GM19240 (cell line): ENCODE data around the gene IL1RAPL1.

ENCODE experiments used
- DNase-seq: peaks from one replicate; pipeline ENCODE4 v3.0.0; 2011; ENCODE audit warnings: low spot score; ENCODE audit not compliant: insufficient read length

IL1RAPL1 gene

DNA sequence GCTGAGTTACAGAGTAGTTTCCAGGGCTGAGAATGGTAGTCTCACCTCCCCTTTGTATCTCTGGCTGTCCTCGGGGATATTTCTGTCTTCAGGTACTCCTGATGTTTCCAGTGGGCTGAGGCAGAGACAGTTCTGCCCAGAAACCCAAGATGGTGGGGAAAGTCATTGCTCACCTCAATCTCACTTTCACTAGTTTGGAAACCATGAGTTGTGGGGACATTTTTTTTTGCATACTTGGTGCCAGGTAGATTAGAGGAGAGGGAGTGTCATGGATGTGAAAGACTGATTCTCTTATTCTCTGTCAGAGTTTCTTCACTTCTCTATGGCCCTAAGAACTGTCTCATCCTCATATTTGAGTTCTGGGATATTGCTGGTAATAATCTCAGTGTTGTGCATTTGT lies 919.5 kb downstream of the IL1RAPL1 start:
- no peak for DNase-seq

DNA sequence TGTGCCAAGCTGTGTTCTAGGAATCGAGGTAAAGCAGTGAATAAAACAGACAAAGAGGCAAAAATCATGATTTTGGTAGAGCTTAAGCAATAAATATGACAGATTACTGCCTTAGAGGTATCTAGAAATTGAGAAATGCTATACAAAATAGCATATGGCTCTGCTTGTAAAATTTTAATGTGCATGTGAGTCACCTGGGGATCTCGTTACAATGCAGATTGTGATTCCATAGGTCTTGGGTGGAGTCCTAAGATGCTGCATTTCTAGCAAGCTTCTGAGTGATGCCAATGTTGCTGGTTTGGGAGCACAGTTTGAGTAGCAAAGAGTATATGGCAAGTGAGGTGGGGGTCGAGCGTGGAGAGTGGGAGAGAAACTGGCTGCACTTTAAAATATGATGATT lies 930.9 kb downstream of the IL1RAPL1 start:
- no peak for DNase-seq

DNA sequence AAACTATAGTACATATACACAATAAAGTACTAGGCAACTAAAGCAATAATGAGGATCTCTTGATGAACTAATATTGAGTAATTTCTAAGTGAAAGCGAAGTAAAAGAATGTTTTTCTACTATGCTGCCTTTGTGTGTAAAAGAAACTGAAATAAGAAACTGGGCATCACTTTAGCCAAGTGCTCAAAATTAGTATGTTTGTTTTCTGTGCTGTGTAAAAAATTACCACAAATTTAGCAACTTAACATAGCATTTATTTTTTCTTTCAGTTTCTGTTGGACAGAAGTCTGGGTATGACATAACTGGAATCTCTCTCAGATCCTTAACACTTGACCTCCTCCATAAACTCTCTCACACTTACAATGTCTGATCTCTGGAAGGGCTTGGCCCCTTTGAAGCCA lies 941.0 kb downstream of the IL1RAPL1 start:
- no peak for DNase-seq

DNA sequence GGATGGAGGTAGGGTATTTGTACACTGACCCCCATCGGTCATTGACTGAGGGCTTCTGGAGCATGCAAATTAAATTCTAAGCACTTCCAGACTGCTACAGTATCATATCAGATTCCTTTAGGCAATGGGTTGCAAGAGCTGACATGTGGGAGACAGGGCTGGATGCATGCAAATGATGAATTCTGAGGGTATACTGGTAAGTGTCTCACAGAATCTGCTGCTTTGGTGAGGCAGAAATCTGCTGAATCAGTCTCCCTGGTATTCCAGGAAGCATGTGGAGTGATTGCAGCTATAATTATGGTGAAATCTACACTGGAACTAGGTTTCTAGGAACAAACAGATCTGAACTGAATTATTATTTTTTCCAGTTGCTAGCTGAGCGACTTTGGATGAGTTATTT lies 943.3 kb downstream of the IL1RAPL1 start:
- DNase-seq: no peak

DNA sequence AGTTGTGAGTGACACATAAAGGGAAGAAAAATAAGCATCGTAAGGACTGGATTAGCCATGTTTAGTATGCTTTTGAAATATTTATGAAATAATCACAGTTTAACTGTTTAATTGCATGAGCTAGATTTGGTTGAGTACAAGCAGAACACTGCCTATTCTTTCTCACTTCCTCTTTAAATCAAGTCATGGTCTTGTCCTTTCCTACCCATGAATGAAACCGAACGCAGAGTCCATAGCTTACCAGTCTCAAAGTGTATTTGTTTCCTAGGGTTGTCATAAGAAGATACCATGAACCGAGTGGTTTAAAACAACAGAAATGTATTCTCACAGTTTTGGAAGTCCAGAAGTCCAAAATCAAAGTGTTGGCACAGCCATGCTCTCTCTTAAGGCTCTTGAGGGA lies 944.1 kb downstream of the IL1RAPL1 start:
- DNase-seq: no peak

DNA sequence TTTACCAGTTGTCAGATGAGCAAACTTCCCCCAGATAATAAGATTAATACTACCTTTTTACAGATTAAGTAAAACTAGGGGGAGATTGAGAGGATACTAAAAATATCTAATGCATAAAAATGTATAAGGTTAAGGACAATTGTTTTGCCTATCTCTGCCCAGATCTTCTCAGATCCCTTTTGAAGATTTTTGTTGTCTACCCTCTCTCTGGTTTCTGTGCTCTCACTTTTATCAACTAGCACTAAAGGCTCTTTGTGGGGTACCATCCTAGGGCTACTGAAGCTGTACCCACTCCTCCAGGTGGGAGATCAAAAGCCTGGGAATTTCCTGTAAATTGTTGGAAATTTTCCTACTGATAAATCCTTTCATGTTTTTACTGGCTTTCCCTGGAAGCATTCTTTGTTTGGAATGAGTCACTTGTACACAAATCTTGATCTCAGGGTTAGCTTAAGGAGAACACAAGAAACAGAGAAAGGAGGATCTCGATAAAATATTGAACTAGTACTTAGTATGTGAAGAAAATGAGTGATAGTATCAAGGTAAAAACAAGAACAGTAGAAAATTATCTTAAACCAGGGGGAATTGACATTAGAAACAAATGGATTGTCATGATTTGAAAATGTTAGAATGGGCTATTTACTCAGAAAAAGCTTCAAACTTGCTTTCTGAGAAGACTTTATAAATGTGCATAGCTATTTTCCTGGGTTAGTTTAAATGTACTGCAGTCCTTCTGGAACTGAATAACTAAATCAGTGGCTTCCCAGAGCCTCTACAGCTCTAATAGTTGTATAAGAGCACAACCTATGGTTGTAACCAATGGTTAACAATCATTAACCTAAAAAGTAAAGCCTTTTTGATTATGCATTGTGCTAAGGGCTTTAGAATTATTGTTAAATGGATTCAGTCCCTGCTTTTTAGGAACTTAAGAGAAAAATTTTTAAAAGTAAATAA lies 948.2 kb downstream of the IL1RAPL1 start:
- DNase-seq: no peak

DNA sequence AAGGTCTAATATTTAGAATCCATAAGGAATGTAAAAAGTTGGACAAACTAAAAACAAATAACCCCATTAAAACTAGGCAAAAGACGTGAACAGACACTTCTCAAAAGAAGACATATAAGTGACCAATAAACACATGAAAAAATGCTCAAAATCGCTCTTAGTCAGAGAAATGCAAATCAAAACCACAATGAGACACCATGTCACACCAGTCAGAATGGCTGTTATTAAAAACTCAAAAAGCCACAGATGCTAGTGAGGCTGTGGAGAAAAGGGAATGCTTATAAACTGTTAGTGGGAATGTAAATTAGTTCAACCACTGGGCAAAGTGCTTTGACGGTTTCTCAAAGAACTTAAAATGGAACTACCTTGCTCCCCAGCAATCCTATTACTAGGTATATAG lies 953.8 kb downstream of the IL1RAPL1 start:
- no peak for DNase-seq

DNA sequence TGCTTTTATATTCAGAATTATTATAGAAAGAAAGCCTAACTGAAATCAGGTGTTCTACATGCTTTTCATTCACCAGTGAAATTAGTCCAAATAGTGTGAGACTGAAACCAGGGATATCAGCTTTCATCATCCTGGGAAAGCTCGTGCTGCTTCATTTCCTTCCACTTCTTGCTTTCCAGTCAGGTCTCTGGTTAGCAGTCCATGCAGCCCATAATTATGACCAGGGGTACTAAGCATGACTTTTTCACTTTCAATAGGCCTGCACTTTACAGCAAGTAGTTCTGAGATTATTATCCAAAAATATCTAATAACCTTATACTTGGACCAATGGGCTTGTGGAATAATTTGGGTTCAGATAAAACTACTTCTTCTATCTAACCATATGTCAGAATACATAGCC lies 954.9 kb downstream of the IL1RAPL1 start:
- no peak for DNase-seq

DNA sequence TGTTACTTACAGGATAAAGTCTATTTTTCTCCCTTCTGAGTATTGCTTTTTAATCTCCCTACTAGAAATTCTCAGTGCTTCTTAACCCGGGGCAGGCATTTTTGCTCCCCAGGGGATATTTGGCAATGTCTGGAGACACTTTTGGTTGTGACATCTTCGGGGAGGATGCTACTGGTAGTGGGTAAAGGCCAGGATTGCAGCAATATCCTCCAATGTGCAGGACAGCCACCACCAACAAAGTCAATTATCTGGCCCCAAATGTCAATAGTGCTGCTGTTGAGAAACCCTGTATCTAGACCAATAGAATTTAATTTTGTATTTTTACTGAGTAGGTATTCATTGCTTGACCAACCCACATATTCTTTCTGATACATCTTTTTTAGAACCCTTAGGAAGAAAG lies 958.6 kb downstream of the IL1RAPL1 start:
- DNase-seq: no peak

DNA sequence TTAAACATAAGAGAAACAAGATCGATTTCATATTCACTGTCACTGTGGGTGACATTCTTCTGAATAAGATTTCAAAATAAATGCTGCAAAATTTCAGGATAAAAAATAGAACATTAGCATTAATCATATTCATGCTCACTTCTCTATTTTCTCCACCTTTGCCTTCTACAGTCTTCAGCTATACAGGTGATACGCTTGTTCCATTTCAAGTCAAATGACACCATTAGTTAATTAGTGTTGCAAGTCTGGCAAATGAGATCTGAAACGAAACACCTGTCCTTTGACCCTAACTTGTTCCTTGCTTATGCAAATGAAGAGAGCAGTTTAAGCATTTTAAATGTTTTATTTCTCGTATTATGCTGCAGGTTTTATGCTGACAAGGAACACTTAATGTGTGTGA lies 960.6 kb downstream of the IL1RAPL1 start:
- DNase-seq: no peak

DNA sequence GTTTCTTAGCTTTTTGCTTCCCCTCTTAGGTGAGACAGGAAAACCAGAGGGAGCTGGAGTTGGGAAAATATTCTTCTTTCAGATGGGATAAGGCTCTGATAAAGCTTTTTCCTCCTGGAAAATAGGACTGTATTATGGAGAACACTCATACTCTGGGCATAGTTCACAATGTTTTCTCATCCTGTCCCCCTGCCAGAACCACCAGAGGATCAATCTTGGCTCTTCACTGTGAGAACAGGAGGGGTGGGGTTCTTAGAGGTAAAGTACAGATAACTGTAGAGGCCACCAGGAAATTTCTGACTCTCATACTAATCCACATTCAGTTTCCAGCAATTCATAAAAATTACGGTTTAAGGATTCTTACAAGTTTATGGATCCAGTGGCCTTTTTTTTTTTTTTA lies 966.3 kb downstream of the IL1RAPL1 start:
- no peak for DNase-seq

DNA sequence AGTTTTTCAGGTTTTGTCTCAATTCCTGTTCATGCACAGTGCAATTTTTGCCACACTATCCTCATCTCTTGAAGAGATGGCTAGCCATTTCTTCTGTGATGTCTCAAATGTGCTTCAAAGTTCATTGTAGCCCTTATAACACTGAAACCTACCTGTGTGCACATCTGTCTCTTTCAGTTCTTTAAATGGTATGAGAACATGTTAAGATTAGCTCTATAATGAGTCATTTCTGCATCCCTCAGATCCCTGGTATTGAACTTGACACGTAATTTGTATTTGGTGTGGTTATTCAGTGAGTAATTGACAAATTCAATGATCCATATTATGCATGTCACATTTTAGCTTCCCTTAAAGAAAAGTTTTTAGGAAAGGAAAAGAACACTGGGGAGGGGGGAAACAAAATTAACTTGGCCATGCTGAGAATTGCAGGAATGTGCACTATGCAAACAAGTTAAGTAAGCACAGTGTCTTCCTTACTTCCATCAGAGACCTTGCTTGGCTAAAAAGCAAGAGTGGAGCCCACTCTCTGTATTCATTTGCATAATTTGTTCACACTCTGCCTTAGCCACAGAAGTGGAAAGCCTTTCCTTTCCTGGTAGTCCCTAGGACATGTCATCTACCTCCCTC lies 968.3 kb downstream of the IL1RAPL1 start:
- peak; percentile 25 for DNase-seq

DNA sequence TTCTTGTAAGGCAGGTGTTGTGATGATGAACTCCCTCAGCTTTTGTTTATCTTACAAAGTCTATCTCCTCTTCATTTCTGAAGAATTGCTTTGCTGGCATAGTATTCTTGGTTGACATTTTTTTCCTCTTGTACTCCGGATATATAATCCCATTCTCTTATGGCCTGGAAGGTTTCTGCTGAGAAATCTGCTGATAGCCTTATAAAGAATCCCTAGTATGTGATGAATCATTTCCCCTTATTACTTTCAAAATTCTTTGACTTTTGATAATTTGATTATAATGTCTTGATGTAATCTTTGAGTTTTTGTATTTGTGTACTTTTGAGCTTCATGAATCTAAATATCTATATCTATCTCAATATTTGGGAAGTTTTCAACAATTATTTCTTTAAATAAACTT lies 972.8 kb downstream of the IL1RAPL1 start:
- no peak for DNase-seq

DNA sequence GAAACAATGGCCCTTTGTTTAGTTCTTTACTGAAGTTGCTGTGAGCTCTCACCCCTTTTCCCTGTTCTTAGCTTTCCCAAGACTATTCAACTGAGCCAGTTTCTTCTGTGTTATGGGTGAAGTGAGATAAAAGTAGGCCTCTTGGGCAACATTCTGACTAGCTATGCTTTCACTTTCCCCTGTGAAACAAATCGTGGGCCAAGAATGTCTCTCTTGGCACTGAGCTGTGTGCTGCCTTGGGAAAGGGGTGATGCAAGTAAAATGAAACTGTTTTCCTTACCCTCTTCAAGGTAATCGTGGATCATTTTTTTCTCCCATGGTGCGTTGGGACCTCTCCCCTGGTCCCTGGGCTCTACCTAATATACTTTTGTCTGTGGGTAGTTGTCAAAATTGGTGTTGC lies 974.2 kb downstream of the IL1RAPL1 start:
- DNase-seq: no peak

DNA sequence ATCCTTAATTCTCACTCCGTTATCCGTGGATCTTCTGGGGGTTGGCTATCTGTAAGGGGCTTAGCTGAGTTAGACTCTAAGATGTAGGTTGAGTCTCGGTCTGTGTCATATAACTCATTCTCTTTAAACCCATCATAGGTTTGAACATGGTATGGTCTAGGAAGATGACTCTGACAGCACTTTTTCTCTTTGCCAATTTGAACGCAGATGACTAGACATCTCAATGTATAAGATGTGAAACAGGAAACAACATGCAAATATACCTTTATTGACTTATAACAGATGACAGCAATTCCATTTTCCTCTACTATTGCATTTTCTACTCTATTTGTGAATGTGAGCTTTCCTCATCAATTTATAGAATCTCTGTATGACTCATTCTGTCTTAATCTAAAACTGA lies 993.3 kb downstream of the IL1RAPL1 start:
- DNase-seq: no peak

DNA sequence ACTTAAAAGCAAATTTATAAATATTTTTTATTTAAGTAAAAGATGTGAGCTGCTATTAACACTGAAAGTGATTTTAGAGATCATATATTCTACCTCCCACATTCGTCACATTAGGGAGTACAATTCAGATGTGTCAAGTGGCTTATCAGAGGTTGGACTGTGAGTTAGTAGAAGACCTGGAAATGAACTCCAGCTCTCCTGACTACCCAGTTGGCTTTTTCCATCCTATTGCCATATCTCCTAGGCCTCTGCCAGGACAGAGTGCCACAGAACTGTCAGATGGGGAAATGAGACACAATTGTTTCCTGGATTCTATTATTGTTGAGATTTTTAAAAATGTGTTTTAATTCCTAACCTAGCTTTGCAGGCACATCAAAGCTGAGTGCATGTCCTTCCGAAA lies 994.0 kb downstream of the IL1RAPL1 start:
- no peak for DNase-seq

DNA sequence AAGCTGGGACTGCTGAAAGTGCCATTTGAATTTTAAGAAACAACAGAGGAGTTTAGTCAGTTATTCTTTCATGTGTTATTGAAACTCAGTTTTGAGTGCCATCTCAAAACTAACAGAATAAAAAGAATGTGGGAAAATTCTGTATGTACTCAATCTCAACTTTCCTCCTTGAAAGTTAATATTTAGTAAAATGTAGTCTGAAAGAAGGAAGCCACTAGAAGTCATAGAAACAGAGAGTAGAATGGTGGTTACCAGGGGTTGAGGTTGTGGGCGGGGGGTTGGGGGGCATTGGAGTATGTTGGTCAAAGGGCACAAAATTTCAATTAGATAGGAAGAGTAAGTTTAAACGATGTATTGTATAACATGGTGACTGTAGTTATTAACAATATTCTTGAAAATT lies 999.9 kb downstream of the IL1RAPL1 start:
- DNase-seq: no peak

DNA sequence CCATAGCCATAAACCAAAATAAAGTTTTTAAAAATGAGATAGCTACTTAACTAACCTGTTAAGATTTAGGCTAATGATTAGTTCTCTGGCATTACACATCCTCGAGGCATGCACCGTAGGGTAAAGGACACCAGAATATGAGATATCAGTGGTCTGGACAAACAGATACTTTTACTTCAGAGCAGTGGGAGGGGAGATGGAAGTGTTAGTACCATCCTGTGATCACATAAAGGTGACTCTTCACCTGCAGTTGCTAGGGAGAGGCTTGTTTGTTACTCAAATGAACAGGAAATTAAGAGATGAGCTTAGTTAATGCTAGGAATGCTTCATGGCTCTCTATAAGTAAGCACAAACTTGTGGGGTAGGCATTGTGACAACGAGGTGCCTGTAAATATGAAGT lies 1003.7 kb downstream of the IL1RAPL1 start:
- no peak for DNase-seq

DNA sequence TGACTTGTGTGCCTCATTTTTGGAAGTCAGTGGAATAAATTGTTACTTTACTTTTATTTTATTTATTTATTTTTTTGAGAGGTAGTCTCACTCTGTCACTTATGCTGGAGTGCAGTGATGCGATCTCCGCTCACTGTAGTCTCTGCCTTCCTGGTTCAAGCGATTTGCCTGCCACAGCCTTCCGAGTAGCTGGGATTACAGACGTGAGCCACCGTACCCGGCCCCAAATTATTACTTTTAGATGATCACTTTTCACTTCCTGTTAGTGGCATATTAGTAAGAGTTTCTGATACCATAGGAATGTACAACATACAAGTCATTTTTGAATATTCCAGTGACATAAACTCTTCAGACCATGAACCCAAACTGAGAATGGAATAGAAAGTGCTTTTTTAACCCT lies 1017.1 kb downstream of the IL1RAPL1 start:
- DNase-seq: no peak

DNA sequence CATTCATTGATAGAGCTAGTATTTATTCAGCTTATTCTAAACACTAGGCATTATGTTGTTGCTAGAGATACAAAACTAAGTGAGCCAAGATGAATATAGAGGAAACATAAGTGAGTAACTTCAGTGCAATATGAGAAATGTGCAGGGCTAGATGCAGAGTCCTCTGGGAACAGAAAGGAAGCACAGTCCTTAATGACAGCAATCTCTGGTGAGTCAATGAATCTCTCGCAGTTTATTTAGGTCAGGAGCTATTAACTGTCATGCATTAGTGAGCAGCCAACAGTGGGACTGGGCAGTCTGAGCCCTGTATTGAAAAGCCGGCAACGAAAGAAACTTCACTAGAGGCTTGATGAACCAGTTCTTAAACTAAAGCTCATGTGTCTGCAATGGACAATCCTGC lies 1030.0 kb downstream of the IL1RAPL1 start:
- DNase-seq: no peak

DNA sequence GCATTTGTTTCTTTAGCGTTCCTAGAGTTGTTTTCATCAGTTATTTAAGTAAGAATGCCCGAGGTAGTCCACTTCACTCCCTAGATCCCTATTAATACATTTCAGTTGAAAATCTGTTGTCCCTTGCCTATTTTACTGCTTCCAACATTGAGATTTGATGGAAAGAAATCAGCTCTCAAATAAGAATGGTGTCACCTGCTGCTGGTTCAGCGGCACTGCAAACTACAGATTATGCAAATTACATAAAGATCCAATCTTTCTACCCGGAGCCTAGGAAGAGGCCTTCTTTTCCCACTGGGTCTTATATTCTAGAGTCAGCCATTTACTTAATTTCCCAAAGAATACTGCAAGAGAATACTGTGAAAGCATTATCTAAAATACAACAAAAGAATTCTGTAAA lies 1030.5 kb downstream of the IL1RAPL1 start:
- DNase-seq: no peak

DNA sequence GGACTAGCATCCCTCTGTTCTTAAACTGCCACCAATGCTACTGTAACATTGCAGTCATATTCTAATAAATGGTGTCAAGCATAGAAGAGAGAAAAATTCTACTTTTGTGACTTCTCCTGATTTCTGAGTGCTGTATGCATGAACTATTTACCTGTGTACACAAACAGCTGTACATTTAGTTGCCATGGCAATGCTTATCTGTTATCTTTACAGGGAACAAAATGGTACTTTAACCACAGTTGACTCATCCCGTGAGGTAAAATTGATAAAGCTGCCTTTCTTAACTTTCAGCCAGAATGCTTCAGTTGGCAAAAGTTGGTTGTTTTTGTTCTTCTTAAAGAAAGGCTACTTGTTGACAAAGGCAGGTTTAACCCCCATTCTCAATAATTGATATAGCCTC lies 1040.6 kb downstream of the IL1RAPL1 start:
- DNase-seq: no peak

DNA sequence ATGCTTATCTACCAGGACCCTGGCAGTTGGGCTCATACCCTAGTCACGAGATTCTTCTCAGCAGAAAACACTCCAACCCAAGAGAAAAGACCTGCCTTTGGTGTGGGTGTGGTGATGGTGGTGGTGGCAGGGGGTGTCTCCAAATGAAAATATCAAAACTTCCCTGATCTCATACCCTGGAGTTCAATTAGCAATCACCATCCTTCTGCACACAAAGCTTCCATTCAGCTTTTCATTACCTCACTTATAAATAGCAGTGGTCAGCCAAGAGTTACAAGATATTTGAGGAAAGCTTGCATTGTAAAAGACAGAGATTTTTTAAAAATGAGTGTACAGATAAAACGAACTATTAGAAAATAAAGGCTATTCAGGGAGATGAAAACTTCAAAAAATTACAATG lies 1047.3 kb downstream of the IL1RAPL1 start:
- no peak for DNase-seq
